GM18526 (cell line): ENCODE data around the gene USHBP1.

Source experiments
- POLR2A ChIP-seq: IDR thresholded peaks from 3 replicates; pipeline ENCODE4 v1.6.1; 2011; ENCODE audit not compliant: insufficient read length; ENCODE audit errors: extremely low read depth

USHBP1 gene

GRCh38 chr19:17264641-17264979 lies at the start of gene USHBP1:
Gene USHBP1, minus strand, starts transcription at chr19:17264745. Its CDS starts 446 bp downstream, at chr19:17264299.
- TF ChIP-seq POLR2A = no peak

- TF ChIP-seq POLR2A = no peak
These were observed 49.6 kb upstream of the USHBP1 start for GRCh38 chr19:17314007-17314593.

DNA sequence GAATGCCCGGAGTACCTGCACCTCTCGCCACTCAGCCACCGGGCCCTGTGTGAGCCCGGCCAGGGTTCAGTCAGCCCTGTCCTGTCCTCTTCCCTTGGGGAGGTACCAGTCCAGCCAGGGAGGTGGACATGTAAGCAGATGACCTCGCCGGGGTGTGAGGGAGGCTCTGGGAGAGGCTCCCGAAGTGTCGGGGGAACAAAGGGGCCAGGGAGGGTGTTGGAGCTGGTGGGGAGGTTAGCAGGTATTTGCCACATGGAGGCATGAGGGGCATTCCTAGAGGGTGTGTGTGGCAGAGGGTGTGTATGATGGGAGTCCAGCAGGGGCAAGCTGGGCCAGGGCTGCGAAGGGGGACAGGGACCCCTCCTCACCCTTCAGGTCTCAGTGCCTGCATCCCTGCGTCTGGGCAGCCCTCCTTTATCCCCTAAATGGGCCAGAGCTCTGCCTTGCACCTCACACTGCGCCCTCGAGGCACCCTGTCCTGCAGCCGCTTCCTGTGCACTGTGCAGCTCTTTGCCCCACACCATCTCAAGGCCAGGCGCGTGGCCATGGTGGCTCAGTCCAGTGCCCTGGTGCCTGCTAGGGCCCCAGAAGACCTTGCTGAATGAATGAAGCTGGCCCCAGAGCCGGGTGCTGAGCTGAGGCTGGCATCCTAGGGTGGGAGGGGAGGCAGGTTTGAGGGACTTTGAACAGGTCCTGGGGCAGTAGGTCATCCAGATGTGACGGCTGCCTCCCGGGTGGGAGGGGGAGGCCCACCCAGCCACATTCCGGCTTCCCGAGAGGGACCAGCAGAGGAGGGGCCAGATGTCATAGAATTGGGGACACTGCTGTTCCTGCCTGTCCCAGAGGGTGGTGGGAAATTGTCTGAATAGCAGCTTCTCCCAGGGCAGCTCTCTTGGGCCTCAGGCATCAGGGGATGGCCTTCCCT lies 47.9 kb upstream of the USHBP1 start:
- no peak for TF ChIP-seq POLR2A

DNA sequence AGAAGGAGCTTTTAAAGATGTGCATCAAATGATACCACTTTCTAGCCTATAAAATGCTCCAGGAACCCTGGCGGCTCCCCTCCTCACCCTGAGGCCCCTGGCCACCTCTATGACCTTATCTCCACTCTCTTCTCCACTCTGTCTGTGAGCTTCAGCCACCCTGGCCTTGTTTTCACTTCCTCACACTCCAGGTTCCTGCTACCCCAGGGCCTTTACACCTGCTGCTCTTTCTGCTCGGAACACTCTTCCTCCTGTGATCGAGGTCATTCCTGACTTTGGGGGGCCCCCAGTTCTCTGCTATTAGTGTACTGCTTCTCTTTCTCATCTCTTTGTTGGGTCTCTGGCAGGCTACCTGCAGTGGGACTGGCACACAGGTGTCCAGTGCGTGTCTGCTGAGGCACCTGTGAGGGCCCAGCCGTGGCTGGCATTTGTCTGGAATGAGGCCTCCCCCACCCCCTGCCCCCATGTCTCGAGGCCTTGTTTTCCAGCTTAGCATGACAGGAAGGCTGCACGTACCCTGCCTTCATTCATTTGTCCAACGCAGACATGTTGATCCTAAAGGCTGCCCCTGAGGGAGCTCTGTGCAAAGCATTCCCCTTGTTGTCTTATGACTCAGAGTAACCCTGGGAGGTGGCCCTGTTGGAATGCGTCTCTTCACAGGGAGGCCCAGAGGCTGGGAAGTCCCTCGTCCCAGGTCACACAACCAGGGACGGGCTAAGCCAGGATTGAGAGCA lies 47.1 kb upstream of the USHBP1 start:
- TF ChIP-seq POLR2A = no peak

DNA sequence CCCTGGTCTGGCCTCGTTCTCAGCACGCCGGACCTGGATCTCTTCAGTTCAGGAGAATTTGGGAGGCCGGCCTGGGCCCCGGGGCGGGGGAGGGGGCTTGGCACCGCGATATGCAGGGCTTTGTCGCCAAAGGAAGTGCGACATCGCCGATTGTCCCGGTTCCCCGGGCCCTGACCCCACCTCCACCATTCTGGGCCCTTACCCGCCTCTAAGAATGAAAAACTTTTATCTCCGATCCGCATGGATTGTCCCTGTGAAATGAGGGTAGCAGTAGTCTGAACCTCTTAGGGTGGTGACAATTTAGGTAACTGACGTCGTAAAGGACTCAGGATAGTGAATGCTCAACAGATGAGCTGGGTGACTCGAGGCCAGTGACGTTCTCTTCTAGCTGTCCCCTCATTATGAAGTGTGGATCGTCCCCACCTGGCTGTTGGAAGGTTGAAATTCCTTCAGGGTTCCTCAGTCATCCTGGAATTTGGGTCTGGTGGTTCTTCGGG lies 45.5 kb upstream of the USHBP1 start:
- no peak for TF ChIP-seq POLR2A

DNA sequence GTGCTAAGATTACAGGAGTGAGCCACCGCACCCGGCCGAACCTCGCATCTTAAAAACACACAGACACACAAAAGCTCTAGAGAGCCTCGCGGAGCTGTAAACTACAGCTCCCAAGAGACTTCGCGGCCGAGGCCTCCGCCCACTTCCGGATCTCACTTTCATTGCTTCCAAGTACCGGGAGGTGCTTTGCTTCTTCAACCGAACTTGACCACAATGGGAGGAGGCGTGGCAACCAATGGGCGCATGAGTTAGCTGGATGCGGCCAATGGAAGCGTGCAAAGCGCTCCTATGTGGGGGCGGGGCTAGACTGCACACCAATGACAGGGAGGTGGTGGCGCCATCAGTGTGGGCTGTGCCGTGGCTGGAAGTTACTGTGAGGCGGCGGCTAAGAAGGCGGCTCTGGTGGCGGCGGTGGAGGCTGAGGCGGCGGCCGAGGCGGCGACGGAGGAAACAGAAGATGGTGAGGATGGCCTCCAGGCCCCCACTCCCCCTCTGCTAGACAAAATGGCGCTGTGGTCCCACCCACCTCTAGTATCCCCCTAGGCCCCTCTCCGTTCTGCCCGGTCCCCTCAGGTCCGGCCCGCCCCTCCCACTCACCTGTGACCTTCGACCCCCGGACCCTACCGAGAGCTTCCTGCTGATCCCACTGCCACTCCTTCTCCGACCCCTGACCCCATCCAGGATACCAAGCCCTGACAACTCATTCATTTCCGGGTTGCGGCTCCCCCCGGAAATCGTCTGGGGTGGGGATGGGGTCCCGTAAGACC lies 44.8 kb upstream of the USHBP1 start, which contains the start of gene DDA1:
DDA1 (plus strand) TSS at position 366 of the 767 bp plus-strand sequence; CDS start at position 458, 92 bp downstream.
- TF ChIP-seq POLR2A = peak; percentile 70

GRCh38 chr19:17307876-17308377 lies 43.4 kb upstream of the USHBP1 start:
- no peak for TF ChIP-seq POLR2A

DNA sequence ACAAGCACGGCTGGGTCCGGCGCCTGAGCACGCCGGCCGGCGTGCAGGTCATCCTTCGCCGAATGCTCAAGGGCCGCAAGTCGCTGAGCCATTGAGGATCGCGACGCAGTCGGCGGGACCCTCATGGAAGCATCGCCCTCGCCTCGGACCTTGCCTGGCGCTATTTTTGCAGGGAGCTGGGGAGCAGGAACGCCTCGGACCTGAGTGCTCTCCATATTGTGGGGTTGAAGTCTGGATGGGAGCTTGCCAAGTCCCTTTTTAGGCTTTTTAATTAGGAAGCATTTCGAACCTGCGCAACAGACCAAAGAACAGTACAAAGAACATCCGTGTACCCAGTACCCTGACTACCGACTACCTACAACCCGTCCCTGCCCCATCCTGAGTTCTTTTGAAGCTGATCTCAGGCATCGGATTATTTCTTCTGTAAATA lies 41.8 kb upstream of the USHBP1 start:
- no peak for TF ChIP-seq POLR2A

DNA sequence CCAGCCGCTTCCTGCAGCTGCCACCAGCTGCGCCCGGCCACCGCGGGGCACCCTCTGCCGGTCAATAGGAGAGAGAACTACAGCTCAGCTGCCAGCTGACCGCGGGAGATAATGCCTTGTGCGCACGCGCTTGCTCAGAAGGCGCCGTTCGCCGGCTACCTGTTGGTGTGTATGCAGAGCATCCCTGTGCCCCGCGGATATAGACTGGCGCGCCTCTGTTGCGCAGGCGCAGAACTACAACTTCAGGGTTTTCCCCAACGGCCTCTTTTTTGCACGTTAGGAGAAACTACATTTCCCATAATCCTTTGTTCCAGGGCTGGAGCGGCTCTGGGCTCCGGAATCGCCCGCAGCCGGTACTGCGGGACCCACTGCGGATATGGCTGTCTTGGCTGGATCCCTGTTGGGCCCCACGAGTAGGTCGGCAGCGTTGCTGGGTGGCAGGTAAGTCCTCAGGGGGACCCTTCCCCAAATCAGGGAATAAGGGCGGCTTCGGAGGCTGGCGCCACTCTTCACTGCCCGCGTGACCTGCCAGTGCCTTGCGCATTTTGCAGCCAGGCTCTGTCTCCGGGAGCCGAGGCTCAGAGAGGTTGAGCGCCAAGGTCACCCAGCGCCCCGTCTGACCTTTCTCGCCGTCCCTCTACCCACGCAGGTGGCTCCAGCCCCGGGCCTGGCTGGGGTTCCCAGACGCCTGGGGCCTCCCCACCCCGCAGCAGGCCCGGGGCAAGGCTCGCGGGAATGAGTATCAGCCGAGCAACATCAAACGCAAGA lies 41.2 kb upstream of the USHBP1 start, which contains the start of gene MRPL34:
MRPL34 (plus strand) TSS at position 356 of the 768 bp plus-strand sequence; CDS start at position 377, 21 bp downstream.
- TF ChIP-seq POLR2A = peak; percentile 58

DNA sequence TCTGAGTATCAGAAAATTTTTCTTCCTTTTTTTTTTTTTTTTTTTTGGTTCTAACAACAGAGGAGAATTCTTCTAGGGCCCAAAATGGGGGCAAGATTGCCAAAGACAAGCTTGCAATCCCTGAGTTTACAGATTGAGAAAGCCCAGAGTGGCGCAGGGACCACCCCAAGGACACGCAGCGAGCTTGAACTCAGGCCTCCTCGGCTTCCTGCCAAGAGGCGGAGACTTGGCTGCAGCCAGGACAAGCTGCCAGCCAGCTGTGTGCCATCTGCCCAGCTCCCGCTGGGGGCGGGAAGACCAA lies 40.6 kb upstream of the USHBP1 start:
- TF ChIP-seq POLR2A = no peak

- TF ChIP-seq POLR2A = no peak
These were observed 40.1 kb upstream of the USHBP1 start for GRCh38 chr19:17304386-17305215.

- no peak for TF ChIP-seq POLR2A
These were observed 39.4 kb upstream of the USHBP1 start for GRCh38 chr19:17303940-17304267.

DNA sequence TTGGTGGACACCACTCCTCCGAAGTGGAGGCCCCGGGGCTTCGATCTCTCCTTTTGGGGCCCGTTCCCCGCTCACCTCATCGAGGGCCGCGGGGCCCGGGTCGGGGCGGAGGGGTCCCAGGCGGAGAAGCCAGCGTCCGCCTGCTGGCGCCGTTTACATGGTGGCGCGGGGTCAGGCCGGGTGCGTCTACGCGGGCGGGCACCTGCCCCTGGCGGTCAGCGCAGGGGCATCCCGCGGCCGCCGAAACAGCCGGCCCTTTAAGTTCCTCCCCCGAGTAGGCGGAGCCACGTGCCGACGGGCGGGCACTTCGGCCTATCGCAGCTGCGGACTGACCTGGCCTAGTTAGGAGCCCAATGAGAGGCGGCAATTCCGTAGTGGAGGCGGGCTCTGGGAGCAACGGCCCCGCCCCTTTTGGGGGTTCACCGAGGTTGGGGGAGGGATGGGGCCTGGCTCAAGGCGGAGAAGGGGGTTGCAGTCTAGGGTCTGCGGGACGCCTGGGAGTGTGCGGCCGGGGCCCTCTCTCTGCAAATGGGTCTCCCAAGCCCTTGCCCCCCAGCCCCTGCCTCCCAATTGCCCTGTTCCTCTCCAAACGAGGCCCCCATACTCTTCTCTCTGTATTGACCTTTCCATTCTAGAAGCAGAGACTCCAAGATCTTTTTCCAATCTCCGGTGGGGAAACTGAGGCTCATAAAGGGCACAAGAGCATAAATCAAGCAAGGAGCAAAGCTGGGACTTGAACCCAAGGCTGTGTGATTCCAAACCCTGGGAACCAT lies 38.8 kb upstream of the USHBP1 start, which contains the start of gene ABHD8:
ABHD8 (minus strand) TSS at position 259 of the 773 bp plus-strand sequence. CDS start 1,809 bp downstream, outside the sequence.
- TF ChIP-seq POLR2A = peak; percentile 32
